Endometrial microvascular endothelial cells (primary cell): Measurements from ENCODE around the gene FAHD2A. TPM values are rescaled to one million over a fixed set of nuclear protein-coding genes. Genes with fewer than 3 reads are reported as not detected.
"Not testable (repeated sequence)": the region's sequence is repeated elsewhere in the genome, so short reads cannot be mapped to it uniquely, and the experiment has no call there.

Source experiments
- in situ Hi-C: cut with HindIII; loops from 2 replicates; pipeline ENCODE4 v1.10.0; 2017; ENCODE audit warnings: low sequenced_read_pairs, low pct_unique_long_range_greater_than_20kb; ENCODE audit errors: inconsistent ontology term
- total RNA-seq: library from RNA; depleted of rRNA; stranded (reverse); fragments of >200 nt; gene quantifications from one replicate; pipeline ENCODE4 v1.2.3, GENCODE V29; 2015; ENCODE audit errors: inconsistent ontology term

Gene FAHD2A
- total RNA-seq, 1 donor from 2014 or later: 35.2 TPM

DNA sequence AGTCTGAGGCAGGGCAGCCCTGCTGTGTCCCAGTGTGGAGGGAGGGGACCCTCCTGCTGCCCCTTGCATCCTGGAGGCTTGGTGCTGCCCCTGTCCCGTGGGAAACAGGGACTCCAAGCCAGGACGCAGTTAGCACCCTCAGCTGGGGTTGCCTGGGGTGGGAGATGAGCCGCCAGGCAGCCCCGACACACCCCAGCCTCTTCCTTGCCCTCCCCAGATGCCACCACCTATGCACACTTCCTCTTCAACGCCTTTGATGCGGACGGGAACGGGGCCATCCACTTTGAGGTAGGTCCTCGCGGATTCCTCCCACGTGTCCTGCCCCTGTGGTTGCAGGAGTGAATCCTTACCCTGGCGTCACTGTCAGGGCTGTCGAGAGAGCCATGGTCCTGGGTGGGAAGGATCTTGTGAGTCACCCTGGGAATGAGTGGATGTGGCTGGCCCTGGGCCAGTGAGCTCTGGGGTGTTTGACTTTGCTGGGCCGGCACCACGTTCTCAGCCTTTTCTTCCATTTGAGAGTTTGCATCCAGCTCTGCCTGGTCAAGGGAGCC lies 27.5 kb upstream of the FAHD2A start:
- in situ Hi-C loops: no loop called here

DNA sequence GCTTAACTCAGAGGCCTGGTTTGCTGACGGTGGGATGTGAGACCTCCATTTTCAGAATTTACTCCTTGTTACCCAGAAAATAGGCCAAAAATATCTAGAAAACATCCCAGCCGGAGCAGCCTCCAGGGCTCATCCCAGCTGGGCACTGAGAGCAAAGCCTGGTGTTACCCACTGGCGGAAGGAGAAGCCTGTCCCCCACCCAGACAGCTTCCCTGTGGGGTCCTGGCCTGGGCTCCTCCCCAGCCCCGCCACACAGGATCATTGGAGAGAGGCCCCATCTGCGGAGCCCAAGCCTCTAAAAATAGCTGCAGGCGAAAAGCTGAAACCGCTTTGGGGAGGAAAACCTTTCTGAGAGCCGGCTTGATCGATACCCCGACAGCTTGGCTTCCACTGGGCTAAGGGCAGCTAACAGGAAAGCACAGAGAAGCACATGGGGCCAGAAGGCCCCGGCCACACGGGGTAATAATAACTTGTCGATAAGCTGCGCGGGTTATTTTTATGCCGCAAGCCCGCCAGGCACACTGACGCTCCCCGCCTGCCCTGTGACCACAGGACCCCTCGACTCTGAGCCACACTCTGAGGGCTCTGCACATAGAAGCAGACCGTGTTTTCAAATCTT lies 26.9 kb upstream of the FAHD2A start:
- in situ Hi-C loops: no loop called here

DNA sequence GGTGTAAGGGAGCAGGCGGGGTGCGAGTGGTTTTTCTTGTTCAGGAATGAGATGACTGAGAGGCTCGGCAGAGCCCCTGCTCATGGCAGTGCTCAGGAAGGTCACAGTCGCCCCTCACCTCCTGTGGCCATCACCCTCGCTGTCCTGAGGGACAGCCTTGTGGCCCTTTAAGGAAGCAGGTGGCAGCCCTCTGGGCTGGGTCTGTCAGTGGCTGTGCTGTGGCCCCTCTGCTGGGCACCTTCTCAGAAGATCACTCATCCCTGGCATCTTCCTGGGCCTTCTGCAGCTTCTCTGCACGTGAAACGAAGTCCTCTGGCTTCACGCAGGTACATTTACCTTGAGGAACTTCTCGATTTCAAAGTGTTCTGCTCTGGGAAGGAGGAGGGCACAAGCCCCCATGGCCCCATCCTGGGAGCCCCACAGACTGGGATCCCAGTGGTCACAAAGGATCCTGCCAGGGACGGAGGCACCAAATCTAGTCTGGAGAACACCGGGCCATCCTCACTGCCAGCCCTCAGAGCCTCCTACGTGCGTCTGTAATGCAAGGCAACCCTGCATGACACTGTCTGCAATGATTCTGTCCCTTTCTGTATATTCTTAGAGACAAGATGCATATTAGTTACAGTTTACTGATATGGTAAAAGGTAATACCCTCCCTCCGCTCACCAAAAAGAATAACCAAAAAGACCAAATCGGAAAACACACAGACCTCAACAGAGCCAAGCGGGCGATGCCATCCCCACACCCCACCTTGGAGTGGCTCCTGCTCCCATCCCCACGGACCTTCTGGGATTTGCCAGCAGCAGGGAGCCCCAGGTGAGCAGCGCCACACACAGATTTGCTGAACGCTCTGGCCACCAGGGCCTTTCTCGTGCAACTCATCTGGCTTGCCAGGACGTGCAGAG lies 25.9 kb upstream of the FAHD2A start:
- in situ Hi-C loops: no loop called here

DNA sequence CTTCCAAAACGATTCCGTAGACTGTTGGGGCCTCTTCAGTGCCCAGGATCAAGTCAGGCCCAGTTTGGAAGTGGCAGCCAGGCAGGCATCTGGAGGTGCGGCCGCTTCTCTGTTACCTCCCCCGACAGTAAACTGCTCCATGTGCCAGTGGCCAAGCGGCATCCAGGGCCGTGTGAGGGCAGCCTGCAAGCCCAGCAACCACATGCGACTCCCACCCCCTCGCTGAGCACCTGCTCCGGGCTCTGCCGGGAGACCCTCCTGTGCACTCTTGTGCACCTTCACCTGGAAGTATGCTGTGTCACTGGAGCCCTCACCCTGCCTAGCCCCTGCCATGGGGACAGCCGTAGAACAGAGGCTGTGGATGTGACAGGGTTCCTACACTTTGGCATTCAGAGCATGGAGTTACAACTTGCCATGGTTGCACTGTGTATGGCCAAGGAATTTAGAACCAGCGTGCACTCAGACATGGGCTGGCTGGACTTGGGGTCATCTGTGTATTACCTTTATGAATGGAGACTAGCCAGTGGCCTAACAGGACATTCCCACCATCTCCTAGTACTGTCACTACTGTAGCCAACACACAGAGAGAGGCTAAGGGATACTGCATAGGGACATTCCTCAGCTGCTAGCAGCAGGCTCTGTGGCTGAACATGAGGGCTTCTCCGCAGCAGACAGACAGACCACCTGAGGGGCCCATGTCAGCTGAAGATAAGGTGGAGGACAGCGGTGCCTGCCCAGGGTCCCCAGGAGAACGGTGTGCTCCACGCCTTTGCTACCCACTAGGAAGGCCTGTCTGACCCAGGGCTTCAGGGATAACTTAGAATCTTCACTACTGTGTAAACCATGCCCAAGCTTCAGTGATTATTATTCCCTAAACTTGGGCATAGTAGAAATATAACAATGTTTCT lies 25.0 kb upstream of the FAHD2A start:
- in situ Hi-C loops: no loop called here

DNA sequence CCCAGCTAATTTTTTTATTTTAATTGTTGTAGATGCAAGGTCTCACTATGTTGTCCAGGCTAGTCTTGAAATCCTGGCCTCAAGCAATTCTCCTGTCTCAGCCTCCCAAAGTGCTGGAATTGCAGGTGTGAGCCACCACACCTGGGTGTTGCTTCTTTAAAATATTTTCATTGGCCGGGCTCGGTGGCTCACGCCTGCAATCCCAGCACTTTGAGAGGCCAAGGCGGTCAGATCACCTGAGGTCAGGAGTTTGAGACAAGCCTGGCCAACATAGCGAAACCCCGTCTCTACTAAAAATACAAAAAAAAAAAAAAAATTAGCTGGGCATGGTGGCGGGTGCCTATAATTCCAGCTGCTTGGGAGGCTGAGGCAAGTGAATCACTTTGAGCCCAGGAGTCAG lies 24.2 kb upstream of the FAHD2A start:
- in situ Hi-C loops: not testable (repeated sequence)

DNA sequence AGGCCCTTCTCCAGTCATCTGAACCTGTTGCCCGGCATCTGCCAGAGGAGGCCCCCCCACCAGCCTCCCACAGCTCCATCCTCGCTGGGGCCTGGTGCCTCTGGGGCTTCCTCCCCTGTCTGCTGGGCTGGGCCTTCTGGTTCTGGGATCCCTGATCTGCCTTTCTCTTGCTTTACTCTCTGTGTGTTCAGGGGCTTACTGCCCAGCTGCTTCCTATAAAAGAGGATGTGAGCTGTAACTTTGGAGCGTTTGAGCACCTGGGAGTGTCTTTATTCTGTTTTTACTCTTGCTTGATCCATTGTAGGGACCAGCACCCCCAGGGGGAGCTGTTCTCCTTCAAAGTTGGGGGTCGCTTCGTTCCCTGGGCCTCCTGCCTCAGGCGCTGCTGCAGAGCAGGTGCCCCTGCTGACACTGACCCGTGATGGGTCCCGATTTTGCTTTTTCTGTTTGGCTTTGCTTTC lies 23.1 kb upstream of the FAHD2A start:
- in situ Hi-C loops: no loop called here

DNA sequence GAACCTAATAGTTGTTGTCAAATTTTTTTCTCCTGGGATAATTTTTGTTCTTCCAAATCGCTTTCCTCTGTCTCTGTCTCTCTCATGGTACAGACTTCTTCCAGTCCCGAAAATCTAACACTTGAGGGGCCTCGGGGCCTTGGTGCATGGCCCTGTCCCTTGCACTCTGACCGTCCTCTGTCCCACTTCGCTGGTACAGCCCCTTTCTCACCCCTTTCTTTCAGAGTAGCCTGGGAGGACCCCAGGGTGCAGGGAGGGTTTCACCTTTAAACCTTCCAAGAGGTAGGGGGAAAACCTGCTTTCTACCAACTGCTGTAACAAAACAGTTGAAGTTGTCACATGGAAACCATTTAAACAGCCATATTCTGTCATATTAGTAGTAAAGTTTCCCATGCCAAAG lies 22.2 kb upstream of the FAHD2A start:
- in situ Hi-C loops: no loop called here

DNA sequence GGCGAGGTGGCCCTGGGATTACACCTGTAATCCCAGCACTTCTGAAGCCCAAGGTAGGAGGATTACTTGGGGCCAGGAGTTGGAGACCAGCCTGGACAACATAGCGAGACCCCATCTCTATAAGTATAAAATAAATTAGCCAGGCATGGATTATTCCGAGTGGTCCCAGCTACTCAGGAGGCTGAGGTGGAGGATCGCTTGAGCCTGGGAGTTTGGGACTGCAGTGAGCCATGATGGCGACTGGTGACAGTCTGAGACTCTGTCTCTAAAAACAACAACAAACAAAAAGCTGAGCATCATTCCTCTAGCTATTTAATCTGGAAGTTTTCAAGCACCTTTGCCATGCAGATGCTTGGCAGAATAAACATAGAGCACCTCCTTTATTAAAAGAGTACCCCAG lies 21.8 kb upstream of the FAHD2A start:
- in situ Hi-C loops: no loop called here

DNA sequence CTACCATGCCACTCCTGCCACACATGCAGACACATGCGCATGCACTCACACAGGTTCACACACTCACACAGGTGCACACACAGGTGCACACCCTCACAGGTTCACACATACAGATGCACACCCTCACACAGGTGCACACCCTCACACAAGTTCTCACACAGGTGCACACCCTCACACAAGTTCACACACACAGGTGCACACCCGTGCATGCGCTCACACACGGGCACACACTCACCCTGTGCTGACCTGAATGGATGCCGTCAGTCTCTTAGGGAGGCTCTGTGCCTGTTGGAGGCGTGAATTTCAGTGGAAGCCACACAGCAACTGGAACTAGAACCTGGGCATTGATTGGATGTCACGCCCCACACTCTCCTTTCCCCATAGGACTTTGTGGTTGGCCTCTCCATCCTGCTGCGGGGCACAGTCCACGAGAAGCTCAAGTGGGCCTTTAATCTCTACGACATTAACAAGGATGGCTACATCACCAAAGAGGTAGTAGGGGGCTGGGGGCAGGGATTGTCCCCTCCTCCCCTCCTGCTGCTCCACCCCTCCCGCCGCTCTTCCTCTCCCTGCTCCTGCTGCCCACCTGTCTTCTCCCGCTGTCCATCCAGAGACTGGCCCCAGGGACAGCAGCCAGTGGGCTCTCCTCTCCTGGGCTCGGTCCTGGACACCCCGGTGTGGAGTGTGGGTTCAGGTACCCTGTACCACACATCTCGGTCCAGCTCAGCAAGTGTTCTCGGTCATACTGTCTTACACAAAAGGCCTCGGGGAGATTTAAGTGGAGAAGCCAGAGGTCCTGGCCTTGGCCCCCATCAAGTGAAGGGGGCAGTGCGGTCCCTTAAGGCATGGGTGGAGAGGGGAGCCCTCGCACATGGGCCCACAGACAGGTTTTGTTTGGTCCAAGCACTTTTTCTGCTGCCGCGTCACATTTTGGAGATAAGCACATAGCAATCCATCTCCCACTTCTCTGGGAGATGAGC lies 21.0 kb upstream of the FAHD2A start:
- in situ Hi-C loops: no loop called here

DNA sequence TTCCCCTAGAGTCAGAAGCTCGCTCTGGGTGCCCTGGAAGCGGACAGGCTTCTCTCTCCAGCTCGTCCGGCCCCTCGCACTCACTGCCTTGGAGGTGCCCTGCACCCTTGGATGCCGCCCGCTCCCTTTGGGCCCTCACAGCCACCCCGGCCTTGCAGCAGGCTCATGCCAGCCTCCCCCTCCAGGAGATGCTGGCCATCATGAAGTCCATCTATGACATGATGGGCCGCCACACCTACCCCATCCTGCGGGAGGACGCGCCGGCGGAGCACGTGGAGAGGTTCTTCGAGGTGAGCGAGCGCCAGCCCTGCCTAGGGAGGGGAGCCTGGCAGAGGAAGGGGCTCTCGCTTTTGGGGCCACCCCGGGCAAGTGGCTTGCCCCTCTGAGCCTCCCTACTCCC lies 20.3 kb upstream of the FAHD2A start:
- in situ Hi-C loops: no loop called here

DNA sequence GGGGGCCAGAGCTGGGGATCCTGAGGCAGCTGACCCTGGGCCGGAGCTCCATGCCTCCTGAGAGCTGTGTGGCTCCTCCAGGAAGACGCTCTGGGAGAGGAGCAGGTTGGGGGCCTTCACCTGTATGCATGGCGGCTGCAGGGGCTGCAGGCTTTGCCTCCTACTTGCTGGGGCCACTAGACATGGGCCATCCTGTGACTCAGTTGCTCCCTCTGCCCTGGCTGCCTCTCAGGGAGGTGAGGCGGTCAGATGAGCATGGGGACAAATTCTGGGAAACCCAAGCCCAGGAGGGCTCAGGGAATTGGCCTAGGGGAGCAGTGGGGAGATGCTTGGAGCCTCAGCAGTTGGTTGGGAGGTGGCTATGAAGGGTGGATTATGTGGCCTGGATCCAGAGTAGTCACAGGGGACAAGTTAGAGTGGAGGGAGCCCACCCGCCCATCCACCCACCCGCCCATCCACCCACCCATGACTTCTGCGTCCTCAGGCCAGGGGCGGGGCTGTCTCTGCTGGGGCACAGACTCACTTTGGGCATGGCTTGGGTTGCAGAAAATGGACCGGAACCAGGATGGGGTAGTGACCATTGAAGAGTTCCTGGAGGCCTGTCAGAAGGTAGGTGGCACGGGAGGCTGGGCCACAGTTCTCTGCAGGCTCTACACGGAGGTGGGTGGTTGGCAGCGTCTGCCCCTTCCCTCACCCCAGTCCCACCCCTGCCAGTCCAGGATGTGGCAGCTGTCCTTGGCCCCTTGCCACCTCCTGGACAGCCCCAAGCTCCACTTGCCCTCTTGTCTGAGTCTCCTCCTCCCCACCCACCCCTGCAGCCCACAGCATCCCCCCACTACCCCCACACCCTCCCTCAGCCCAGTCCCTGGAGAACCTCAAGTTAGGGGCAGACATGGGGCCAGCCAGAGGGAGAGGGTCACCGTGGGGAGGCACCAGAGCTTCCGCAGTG lies 19.5 kb upstream of the FAHD2A start:
- in situ Hi-C loops: no loop called here

DNA sequence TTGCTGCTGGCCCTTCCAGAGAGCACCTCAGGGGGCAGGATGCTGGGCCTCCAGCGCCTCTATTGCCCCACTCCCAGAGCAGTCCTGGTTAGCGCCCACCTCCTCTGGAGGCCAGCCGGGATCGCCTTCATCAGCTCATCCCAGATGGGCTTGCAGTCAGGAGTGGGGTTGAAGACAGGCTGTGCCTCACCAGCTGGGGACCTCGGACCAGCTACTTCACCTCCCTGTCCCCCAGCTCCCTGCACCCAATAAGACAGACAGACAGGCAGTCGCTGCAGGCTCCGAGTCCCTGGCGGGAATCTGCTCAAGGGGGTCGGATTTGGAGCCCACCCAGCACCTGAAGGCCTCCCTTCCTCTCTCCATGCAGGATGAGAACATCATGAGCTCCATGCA lies 18.9 kb upstream of the FAHD2A start:
- in situ Hi-C loops: no loop called here

DNA sequence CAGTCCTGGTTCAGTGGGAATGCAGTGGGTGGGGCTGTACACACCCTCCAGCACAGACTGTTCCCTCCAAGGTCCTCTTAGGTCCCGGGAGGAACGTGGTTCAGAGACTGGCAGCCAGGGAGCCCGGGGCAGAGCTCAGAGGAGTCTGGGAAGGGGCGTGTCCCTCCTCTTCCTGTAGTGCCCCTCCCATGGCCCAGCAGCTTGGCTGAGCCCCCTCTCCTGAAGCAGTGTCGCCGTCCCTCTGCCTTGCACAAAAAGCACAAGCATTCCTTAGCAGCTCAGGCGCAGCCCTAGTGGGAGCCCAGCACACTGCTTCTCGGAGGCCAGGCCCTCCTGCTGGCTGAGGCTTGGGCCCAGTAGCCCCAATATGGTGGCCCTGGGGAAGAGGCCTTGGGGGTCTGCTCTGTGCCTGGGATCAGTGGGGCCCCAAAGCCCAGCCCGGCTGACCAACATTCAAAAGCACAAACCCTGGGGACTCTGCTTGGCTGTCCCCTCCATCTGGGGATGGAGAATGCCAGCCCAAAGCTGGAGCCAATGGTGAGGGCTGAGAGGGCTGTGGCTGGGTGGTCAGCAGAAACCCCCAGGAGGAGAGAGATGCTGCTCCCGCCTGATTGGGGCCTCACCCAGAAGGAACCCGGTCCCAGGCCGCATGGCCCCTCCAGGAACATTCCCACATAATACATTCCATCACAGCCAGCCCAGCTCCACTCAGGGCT lies 17.5 kb upstream of the FAHD2A start:
- in situ Hi-C loops: no loop called here

DNA sequence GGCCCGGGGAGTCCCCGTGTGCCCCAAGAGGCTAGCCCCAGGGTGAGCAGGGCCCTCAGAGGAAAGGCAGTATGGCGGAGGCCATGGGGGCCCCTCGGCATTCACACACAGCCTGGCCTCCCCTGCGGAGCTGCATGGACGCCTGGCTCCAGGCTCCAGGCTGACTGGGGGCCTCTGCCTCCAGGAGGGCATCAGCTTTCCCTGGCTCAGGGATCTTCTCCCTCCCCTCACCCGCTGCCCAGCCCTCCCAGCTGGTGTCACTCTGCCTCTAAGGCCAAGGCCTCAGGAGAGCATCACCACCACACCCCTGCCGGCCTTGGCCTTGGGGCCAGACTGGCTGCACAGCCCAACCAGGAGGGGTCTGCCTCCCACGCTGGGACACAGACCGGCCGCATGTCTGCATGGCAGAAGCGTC lies 16.9 kb upstream of the FAHD2A start:
- in situ Hi-C loops: no loop called here

DNA sequence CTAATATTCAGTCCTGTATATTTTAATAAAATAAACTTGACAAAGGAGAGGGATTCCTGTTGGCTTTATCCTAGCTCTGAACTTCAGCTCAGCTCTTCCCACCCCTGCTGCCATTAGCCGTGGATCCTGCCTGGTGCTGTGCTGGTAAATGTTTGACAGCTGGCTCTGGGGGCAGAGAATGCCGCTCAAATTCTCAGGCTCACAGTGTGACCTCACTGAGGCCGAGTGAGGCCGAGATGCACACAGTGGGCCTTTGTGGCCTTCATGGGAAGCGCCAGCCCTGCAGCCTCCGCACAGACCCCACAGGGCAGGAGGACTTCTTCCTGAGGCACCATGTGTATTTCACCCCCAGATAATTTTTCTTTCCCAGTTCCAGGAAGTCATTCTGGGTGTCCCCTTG lies 16.5 kb upstream of the FAHD2A start:
- in situ Hi-C loops: no loop called here

DNA sequence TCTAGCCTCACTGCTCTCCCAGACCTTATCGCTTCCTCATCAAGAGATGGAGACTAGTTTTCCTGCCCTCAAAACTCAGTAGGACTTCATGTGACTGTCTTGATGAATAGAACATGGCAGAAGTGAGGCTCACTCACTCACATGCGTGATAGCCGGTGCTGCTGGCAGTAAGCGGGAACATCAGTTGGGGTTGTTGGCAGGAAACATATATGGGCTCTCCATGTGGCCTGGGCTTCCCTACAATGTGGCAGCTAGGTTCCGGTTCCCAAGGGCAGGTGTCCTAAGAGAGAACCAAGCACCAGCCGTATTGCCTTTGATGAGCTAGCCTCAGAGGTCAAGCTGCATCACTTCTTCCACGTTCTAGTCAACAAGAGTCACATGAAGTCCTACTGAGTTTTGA lies 15.2 kb upstream of the FAHD2A start:
- in situ Hi-C loops: no loop called here
